Measurements from ENCODE around the gene PLA2G15.
"Not testable (repeated sequence)": the region's sequence is repeated elsewhere in the genome, so short reads cannot be mapped to it uniquely, and the experiment has no call there.

PLA2G15 gene

DNA sequence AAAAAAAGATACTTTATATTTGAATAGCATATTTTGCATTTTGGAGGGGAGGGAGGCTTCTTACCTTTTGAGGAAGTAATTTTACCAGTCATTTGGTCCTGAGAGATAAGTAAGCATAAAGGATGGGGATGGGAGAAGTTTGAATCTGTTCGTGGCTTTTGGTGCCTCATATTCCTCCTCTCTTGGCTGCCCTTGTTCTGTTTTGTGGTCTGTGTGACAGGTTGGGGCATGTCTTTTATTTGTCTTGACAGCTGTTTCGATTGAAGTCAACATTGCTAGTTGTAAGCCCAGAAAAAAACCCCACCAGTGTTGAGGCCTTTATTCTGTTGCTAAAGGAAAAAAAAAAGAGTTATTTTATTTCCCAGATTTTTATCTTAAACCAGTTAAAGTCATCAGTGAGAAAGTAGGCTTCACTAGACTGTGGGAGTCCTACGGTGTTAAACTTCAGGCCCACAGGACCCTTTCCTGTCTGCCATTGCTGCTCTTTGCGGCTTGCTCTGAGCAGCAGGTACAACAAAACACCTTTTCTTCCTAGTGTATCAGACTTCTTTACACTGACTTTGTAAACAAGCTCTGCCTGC is 30.5 kb downstream of the PLA2G15 start:
- DNase-seq (peak in 1 of 2 donors; percentile 59), ATAC-seq (peak; percentile 92)
- H3K9me3 Mint-ChIP-seq, result no peaks in the 10 kb centered on the region
- H3K27ac Mint-ChIP-seq, result peak overlapping the region; percentile 93 to 94
- H3K4me3 Mint-ChIP-seq, result peak overlapping the region; percentile 64 to 71
- peaks cover 74% of the 10 kb centered on the region for H3K4me1 Mint-ChIP-seq
- no peaks in the 10 kb centered on the region for H3K27me3 Mint-ChIP-seq

DNA sequence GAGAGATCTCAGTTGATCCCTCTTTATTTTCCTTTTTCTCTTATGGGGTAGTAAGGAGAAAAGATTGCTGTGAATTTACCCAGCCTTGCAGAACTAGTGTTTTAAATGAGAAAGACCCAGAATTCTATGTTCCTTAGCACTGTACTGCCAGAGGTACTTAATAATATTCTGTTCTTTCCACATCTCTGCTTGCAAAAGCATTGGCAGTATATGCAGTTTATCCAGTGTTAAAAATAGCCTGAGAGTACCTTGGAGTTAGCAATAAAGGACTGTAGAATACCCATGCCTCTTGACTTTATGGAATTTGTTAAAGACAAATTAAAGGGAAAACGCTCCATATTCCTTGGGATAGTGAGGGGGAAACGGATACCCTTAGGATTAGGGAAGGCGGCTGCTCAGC is 31.1 kb downstream of the PLA2G15 start:
- Mint-ChIP-seq H3K27me3 (no peaks in the 10 kb centered on the region), H3K4me1 (peaks cover 74% of the 10 kb centered on the region), H3K27ac (peak overlapping the region; percentile 92 to 94), H3K4me3 (peak overlapping the region; percentile 64 to 71), H3K9me3 (no peaks in the 10 kb centered on the region)
- ATAC-seq (peak; percentile 2), DNase-seq (no peak)

GRCh38 chr16:68279726-68280558 is 34.8 kb downstream of the PLA2G15 start:
- ATAC-seq, result no peak
- peak overlapping the region in 1 of 2 donors; percentile 4 for H3K4me3 Mint-ChIP-seq
- H3K4me1 Mint-ChIP-seq, result peaks cover 74% of the 10 kb centered on the region
- DNase-seq, result no peak
- H3K9me3 Mint-ChIP-seq, result no peaks in the 10 kb centered on the region
- H3K27ac Mint-ChIP-seq, result peak overlapping the region in 1 of 2 donors; percentile 54
- no peaks in the 10 kb centered on the region for H3K27me3 Mint-ChIP-seq

GRCh38 chr16:68281368-68282063 is 36.3 kb downstream of the PLA2G15 start:
- H3K9me3 Mint-ChIP-seq, result no peaks in the 10 kb centered on the region
- ATAC-seq (peak; percentile 77), DNase-seq (no peak)
- no peaks in the 10 kb centered on the region for H3K27me3 Mint-ChIP-seq
- peak overlapping the region; percentile 21 to 53 for H3K4me3 Mint-ChIP-seq
- peaks cover 74% of the 10 kb centered on the region for H3K4me1 Mint-ChIP-seq
- H3K27ac Mint-ChIP-seq, result peak overlapping the region; percentile 27 to 79

GRCh38 chr16:68282064-68282452 is 36.9 kb downstream of the PLA2G15 start:
- H3K27me3 Mint-ChIP-seq, result no peaks in the 10 kb centered on the region
- H3K4me3 Mint-ChIP-seq, result peak overlapping the region in 1 of 2 donors; percentile 53
- H3K9me3 Mint-ChIP-seq, result no peaks in the 10 kb centered on the region
- DNase-seq (no peak), ATAC-seq (no peak)
- H3K4me1 Mint-ChIP-seq, result peaks cover 78% of the 10 kb centered on the region
- H3K27ac Mint-ChIP-seq, result peak overlapping the region; percentile 27 to 79

- no peak for DNase-seq
- Mint-ChIP-seq H3K9me3 (no peaks in the 10 kb centered on the region), H3K27me3 (no peaks in the 10 kb centered on the region), H3K4me1 (peaks cover 91% of the 10 kb centered on the region), H3K4me3 (peak overlapping the region; percentile 68 to 79), H3K27ac (peak overlapping the region; percentile 90 to 93)
- no peak for ATAC-seq
Observed at GRCh38 chr16:68283346-68283745, 38.2 kb downstream of the PLA2G15 start.

DNA sequence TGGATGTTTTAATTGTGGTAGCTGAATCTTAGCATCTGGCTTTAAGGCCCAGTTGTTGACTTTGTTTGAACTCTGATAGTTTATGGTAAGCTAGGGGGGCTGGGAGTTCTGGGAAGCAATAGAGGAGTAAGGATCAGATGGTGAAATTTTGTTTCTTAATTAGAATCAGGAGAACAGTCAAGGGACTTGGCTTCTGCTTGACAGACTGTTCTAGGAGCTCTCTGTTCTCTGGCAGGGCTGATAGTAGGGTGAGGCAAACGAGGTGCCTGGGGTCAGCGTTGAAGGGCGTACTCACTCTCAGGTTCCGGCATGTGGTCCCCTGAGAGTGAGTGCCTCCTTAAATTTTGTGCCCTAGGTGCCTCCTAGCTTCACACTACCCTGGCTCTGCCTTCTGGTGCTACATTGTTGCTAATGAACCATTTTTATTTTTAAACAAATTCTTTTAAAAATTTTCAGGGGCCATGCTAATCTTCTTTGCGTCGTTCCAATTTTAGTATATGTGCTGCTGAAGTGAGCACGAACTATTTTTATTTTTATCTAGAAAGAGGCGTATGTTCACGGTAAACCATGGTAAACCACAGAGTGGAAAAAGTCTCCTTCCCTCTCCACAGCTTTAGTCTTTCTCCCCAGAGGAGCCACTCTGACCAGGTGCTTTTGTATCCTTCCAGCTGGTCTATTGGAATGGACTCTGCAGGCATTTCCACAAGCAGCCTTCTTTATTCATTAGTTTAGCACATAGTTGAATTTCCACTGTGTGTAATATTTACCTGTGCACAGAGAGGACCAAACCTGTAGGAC is 38.8 kb downstream of the PLA2G15 start:
- Mint-ChIP-seq H3K27ac (peak overlapping the region; percentile 90 to 93), H3K4me1 (peaks cover 98% of the 10 kb centered on the region), H3K4me3 (peak overlapping the region; percentile 68 to 79), H3K27me3 (no peaks in the 10 kb centered on the region), H3K9me3 (no peaks in the 10 kb centered on the region)
- DNase-seq (no peak), ATAC-seq (peak; percentile 61)

DNA sequence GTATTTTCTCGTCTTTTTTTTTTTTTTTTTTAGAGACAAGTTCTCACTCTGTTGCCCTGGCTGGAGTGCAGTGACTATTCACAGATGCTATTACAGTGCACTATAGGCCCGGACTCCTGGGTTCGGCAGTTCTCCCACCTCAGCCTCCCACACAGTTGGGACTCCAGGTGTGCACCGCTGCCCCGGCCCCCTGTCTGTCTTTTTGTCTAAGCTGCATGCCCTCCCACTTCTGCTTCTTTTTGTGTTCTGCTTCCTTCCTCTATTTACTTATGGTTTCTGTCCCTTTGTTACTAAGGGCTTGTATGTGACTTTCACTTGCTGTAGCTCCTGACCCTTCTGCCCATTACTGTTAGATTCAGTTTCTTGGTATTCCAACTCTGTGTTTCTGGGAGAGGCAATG is 39.7 kb downstream of the PLA2G15 start:
- H3K27ac Mint-ChIP-seq, result peak overlapping the region; percentile 49 to 90
- no peak for DNase-seq
- H3K4me3 Mint-ChIP-seq, result peak overlapping the region; percentile 68 to 79
- H3K4me1 Mint-ChIP-seq, result peaks cover 98% of the 10 kb centered on the region
- no peak for ATAC-seq
- no peaks in the 10 kb centered on the region for H3K9me3 Mint-ChIP-seq
- H3K27me3 Mint-ChIP-seq, result no peaks in the 10 kb centered on the region

GRCh38 chr16:68285683-68286082 is 40.5 kb downstream of the PLA2G15 start:
- peaks cover 100% of the 10 kb centered on the region for H3K4me1 Mint-ChIP-seq
- DNase-seq (no peak), ATAC-seq (no peak)
- H3K4me3 Mint-ChIP-seq, result peak overlapping the region; percentile 72 to 82
- H3K9me3 Mint-ChIP-seq, result no peaks in the 10 kb centered on the region
- peak overlapping the region; percentile 38 to 90 for H3K27ac Mint-ChIP-seq
- no peaks in the 10 kb centered on the region for H3K27me3 Mint-ChIP-seq

- Mint-ChIP-seq H3K27ac (peak overlapping the region; percentile 38 to 66), H3K9me3 (no peaks in the 10 kb centered on the region), H3K4me3 (peak overlapping the region; percentile 72 to 82), H3K4me1 (peaks cover 100% of the 10 kb centered on the region), H3K27me3 (no peaks in the 10 kb centered on the region)
- DNase-seq (no peak), ATAC-seq (peak; percentile 18)
Observed at GRCh38 chr16:68286153-68287074, 41.2 kb downstream of the PLA2G15 start.

DNA sequence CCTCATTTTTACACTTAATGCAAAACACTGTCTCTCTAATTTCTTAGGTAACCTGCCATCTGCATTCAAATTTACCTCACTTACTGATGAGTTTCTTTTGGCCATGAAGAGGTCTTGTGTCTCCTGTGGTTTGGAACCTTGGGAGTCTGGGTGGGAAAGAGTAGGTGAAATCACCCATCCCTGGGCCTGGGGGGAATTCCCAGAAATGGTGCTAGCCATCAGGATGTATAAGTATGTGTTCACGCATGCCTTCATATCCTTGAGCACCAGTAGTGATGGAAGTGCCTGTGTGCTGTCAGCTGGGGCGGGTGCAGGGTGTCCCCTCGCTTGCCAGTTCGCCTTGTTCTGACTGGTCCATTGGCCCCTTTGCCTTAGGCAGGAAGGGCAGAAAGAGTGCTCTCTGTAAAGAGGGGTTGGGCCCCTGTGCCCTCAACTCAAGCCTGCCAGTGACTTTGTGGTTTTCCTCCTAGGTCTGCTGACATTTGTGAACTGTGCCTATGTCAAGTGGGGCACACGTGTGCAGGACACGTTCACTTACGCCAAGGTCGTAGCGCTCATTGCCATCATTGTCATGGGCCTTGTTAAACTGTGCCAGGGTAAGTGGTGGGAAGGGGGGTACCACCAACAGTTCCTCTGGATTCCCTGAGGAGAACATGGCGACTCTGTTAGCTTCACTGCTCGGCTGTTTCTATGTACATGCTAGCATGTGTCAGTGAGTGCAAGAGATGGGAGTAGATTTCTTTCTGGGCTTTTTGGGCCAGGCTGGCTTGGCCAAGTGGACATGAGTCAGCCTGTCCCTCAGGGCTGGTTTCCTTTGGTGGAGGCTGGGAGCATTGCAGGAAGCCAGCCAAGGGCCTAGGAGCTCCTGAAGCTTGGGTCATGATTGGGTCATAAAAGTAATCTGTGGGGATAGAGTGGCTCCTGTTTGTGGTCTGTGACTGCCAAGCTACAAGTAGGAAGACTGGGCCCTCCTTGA is 42.4 kb downstream of the PLA2G15 start:
- peak overlapping the region; percentile 64 to 72 for H3K4me3 Mint-ChIP-seq
- no peaks in the 10 kb centered on the region for H3K9me3 Mint-ChIP-seq
- peak; percentile 48 for ATAC-seq
- DNase-seq, result peak in 1 of 2 donors; percentile 59
- H3K27me3 Mint-ChIP-seq, result no peaks in the 10 kb centered on the region
- H3K27ac Mint-ChIP-seq, result peak overlapping the region; percentile 88 to 95
- H3K4me1 Mint-ChIP-seq, result peaks cover 100% of the 10 kb centered on the region

DNA sequence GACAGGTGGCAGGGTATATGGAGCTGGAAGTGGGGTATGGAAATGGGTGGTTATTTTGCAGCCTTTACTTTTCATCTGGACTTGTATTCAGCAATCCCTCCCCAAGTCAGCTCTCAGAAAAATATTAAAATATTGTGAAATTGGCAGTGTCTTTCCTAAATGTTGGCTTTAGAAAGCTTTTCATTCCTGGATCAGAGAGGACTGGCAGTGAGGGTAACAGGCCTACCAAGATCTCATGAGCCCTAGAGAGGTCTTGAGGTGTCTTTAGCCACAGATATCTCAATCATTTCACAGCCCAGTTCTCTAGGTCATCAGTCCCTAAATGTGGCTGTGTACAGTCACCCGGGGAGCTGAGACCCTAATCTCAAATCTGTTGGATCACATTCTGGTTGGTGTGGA is 43.1 kb downstream of the PLA2G15 start:
- Mint-ChIP-seq H3K4me3 (peak overlapping the region; percentile 24 to 64), H3K4me1 (peaks cover 98% of the 10 kb centered on the region), H3K9me3 (no peaks in the 10 kb centered on the region)

GRCh38 chr16:68288796-68289195 is 43.6 kb downstream of the PLA2G15 start:
- Mint-ChIP-seq H3K4me3 (peak overlapping the region in 1 of 2 donors; percentile 24), H3K4me1 (peaks cover 98% of the 10 kb centered on the region), H3K27ac (peak overlapping the region in 1 of 2 donors; percentile 92)
- not testable (repeated sequence) for DNase-seq, H3K9me3 Mint-ChIP-seq, H3K27me3 Mint-ChIP-seq, ATAC-seq

More for the DNA sequence above, 43.1 kb downstream of the PLA2G15 start:
- H3K27ac Mint-ChIP-seq, result peak overlapping the region; percentile 92 to 95
- DNase-seq (no peak), ATAC-seq (no peak)
- no peaks in the 10 kb centered on the region for H3K27me3 Mint-ChIP-seq

All from stimulated activated naive CD8-positive, alpha-beta T cell treated with anti-CD3 and anti-CD28 coated beads, Interleukin-15, amount 100 ng/mL, for 72 hours (primary cell).